A673 (cell line): ENCODE data around the gene FNDC3B. TPM values are rescaled to one million over a fixed set of nuclear protein-coding genes. Genes with fewer than 3 reads are reported as not detected.
A peak's percentile ranks its signal among the peaks of the same experiment; 100 is the strongest.

ENCODE experiments used
- BruUV-seq: library from RNA; stranded (reverse); fragments of 400-500 nt; replicated peaks from 2 replicates; lab custom pipeline; 2021; lab: Mats Ljungman, UMichigan
- CTCF ChIA-PET: fragments of 300-600 bp; sonication (Branson Sonifier 250); formaldehyde crosslinking; loops from one replicate; lab custom pipeline; 2022; ENCODE audit warnings: antibody characterized with exemption; lab: Charles Lee
- POLR2A ChIA-PET: fragments of 300-600 bp; sonication (Branson Sonifier 250); formaldehyde crosslinking; loops from one replicate; lab custom pipeline; 2022; ENCODE audit warnings: antibody characterized with exemption; ENCODE audit not compliant: low non-redundant PET; lab: Charles Lee
- DNase-seq: peaks from one replicate; pipeline ENCODE4 v3.0.0-alpha.2; 2015; ENCODE audit warnings: low spot score
- H3K27ac ChIP-seq: fragments of 200-600 bp; sonication (generic); 2 replicates; pipeline ENCODE4 v1.5.1; 2016; ENCODE audit warnings: mixed run types, low read depth, mild to moderate bottlenecking, mixed read lengths, antibody characterized with exemption, low read length; ENCODE audit not compliant: poor library complexity, severe bottlenecking
- H3K27me3 ChIP-seq: fragments of 200-600 bp; sonication (generic); replicated peaks from 2 replicates; pipeline ENCODE4 v1.6.1; 2017; ENCODE audit warnings: mixed run types, low read depth, mild to moderate bottlenecking, mixed read lengths, antibody characterized with exemption, low read length; ENCODE audit not compliant: insufficient read depth, poor library complexity
- H3K36me3 ChIP-seq: fragments of 200-600 bp; sonication (generic); 2 replicates; pipeline ENCODE4 v1.6.1; 2016; ENCODE audit warnings: mixed run types, mild to moderate bottlenecking, mixed read lengths, antibody characterized with exemption, low read length; ENCODE audit not compliant: insufficient read depth, poor library complexity, severe bottlenecking
- H3K4me1 ChIP-seq: fragments of 200-600 bp; sonication (generic); 2 replicates; pipeline ENCODE4 v1.6.1; 2017; ENCODE audit warnings: mixed run types, mild to moderate bottlenecking, mixed read lengths, antibody characterized with exemption, low read length; ENCODE audit not compliant: insufficient read depth, poor library complexity, severe bottlenecking
- H3K4me3 ChIP-seq: fragments of 200-600 bp; sonication (generic); 2 replicates; pipeline ENCODE4 v1.5.1; 2016; ENCODE audit warnings: low read depth, mixed run types, mild to moderate bottlenecking, mixed read lengths, low read length; ENCODE audit not compliant: poor library complexity, severe bottlenecking
- H3K9me3 ChIP-seq: fragments of 200-600 bp; sonication (generic); 2 replicates; pipeline ENCODE4 v1.6.1; 2016; ENCODE audit warnings: mixed run types, low read depth, mild to moderate bottlenecking, mixed read lengths, antibody characterized with exemption, low read length; ENCODE audit not compliant: poor library complexity, severe bottlenecking
- EZH2 ChIP-seq: fragments of 200-600 bp; sonication (generic); IDR thresholded peaks from 2 replicates; pipeline ENCODE4 v1.6.1; 2017; ENCODE audit warnings: borderline replicate concordance, low read depth, mild to moderate bottlenecking, mixed read lengths, antibody characterized with exemption, low read length; ENCODE audit not compliant: poor library complexity, severe bottlenecking
- intact Hi-C: fragments of 100-400 bp; cut with micrococcal nuclease; formaldehyde crosslinking; loops from one replicate; pipeline ENCODE4 v1.10.0; 2022; ENCODE audit not compliant: unreplicated experiment
- total RNA-seq: library from RNA; stranded (reverse); gene quantifications from 2 replicates; pipeline ENCODE4 v1.2.3, GENCODE V29; 2021
- TF ChIP-seq, protein P1 (sequence below): fragments of 300-800, 200-600 bp; sonication (generic); conservative IDR thresholded peaks from 2 replicates; pipeline ENCODE4 v1.5.1; 2017; ENCODE audit warnings: low read depth, mild to moderate bottlenecking, antibody characterized with exemption, low read length, moderate library complexity, mixed read lengths

FNDC3B gene
- total RNA-seq, 1 experiment from 2014 or later: 50.8 TPM

DNA sequence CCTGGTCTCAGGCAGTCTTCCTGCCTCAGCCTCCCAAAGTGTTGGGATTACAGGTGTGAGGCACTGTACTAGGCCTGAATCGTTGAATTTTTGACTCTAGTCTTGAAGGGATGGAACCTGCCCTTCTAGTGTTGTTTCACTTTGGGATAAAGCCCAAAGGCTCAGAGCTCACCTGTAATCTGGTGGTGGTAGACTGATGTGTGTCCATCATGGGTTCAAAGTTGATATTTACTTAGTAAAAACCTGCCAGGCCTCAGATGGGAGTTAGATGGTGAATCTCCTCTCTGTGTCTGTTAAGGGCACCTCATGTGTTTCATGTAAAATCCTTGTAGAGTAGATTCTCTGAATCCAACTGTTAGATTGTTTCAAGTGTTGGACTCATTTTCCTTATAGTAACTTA, 41.1 kb downstream of the FNDC3B start:
- TF ChIP-seq EZH2: no peak
- TF ChIP-seq, protein P1, sequence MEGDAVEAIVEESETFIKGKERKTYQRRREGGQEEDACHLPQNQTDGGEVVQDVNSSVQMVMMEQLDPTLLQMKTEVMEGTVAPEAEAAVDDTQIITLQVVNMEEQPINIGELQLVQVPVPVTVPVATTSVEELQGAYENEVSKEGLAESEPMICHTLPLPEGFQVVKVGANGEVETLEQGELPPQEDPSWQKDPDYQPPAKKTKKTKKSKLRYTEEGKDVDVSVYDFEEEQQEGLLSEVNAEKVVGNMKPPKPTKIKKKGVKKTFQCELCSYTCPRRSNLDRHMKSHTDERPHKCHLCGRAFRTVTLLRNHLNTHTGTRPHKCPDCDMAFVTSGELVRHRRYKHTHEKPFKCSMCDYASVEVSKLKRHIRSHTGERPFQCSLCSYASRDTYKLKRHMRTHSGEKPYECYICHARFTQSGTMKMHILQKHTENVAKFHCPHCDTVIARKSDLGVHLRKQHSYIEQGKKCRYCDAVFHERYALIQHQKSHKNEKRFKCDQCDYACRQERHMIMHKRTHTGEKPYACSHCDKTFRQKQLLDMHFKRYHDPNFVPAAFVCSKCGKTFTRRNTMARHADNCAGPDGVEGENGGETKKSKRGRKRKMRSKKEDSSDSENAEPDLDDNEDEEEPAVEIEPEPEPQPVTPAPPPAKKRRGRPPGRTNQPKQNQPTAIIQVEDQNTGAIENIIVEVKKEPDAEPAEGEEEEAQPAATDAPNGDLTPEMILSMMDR: no peak
- POLR2A ChIA-PET: no interaction called here
- Histone ChIP-seq H3K9me3 (no peaks in the 10 kb centered on the region), H3K4me1 (peaks cover 28% of the 10 kb centered on the region), H3K27me3 (no peaks in the 10 kb centered on the region), H3K36me3 (peaks cover 3% of the 10 kb centered on the region), H3K4me3 (no peak overlapping the region), H3K27ac (peak overlapping the region; percentile 2)
- CTCF ChIA-PET: no interaction called here
- no peak for DNase-seq
- no TSS peak for BruUV-seq
- intact Hi-C loops: no loop called here

DNA sequence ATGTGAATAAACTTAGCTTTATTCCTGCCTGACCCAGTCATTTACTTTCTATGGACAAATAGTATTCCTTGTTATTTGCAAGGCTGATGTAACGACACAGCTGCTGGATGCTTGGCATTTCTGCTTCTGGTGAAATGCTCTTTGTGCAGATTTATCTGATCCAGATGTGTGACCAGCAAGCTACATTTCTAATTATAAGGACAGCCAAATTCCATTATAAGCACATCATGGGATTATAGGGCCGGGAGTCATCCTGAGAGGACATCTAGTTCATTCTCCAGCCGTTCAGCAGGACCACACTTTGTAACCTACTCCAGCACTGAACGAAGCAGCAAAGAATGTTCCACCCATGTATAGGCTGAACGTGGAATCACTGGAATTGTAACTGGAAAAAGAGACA, 42.9 kb downstream of the FNDC3B start:
- H3K4me3 ChIP-seq: no peak overlapping the region
- no peaks in the 10 kb centered on the region for H3K9me3 ChIP-seq
- CTCF ChIA-PET: no interaction called here
- intact Hi-C loops: no loop called here
- no TSS peak for BruUV-seq
- peaks cover 3% of the 10 kb centered on the region for H3K36me3 ChIP-seq
- DNase-seq: peak; percentile 85
- H3K27ac ChIP-seq: peak overlapping the region; percentile 64
- H3K27me3 ChIP-seq: no peaks in the 10 kb centered on the region
- TF ChIP-seq, protein P1: no peak
- TF ChIP-seq EZH2: no peak
- peaks cover 36% of the 10 kb centered on the region for H3K4me1 ChIP-seq
- POLR2A ChIA-PET: interaction anchor here (0.7 to 0.8 kb wide), 2 partner anchors 12 to 16 kb away, joined by 3 to 6 read pairs; no protein-coding TSS in a partner anchor

DNA sequence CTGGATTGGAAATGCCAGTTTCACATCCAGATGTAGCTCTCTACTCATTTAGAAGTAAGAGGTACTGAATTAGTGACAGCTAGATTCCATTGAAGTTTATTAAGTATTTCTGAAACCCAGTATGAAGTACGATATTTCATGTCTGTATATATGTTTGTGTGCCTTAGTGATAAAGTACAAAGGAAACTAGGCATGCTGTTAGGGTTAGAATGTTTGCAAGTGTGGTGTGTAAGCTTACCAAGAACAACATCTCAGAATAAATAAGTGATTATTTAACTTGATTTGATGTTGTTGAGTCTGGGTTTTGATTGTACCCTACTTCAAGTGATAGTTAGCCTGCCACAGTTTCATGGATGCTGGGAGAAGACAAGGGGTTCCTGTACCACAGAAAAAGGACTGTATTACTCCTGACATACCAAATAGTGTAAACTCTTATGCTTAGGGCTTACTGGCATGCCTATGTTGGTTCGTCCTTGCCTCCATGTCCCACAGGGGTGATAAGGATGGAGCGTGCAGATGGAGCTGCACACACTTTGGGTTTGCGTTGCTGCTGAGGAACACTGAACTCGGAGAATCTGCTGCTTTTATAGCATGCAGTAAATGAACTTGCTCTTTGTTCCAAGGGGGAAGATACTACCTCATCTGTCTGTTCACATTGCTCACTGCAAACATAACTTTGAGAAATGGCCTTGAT, 43.6 kb downstream of the FNDC3B start:
- TF ChIP-seq, protein P1: no peak
- TF ChIP-seq EZH2: no peak
- no peaks in the 10 kb centered on the region for H3K9me3 ChIP-seq
- H3K27me3 ChIP-seq: no peaks in the 10 kb centered on the region
- POLR2A ChIA-PET: no interaction called here
- peaks cover 3% of the 10 kb centered on the region for H3K36me3 ChIP-seq
- DNase-seq: no peak
- BruUV-seq: no TSS peak
- no peak overlapping the region for H3K4me3 ChIP-seq
- H3K4me1 ChIP-seq: peaks cover 43% of the 10 kb centered on the region
- CTCF ChIA-PET: no interaction called here
- intact Hi-C loops: no loop called here
- peak overlapping the region; percentile 64 for H3K27ac ChIP-seq
